Neural cell (in vitro differentiated cells): ENCODE data around the gene HOXD3. TPM values are rescaled to one million over a fixed set of nuclear protein-coding genes. Genes with fewer than 3 reads are reported as not detected.

Experiments
- H2AFZ ChIP-seq: fragments of 200-600, 300-800 bp; sonication (generic), shearing (Covaris generic); 2 replicates; pipeline ENCODE4 v1.6.0; 2014; ENCODE audit warnings: low read depth, mild to moderate bottlenecking, antibody characterized with exemption, low read length, moderate library complexity
- H3F3A ChIP-seq: fragments of 200-600 bp; shearing (Covaris generic); 2 replicates; pipeline ENCODE4 v1.6.1; 2016; ENCODE audit warnings: mild to moderate bottlenecking, moderate library complexity, mixed read lengths, antibody characterized with exemption, low read length; ENCODE audit not compliant: insufficient read depth, poor library complexity, severe bottlenecking
- H3K27ac ChIP-seq: fragments of 200-600, 300-800 bp; sonication (generic), shearing (Covaris generic); 2 replicates; pipeline ENCODE4 v1.5.1; 2014; ENCODE audit warnings: mild to moderate bottlenecking, low read length, moderate library complexity
- H3K27me3 ChIP-seq: fragments of 300-800, 200-600 bp; sonication (generic), shearing (Covaris generic); 2 replicates; pipeline ENCODE4 v1.6.0; 2014; ENCODE audit warnings: mild to moderate bottlenecking, low read depth, low read length, moderate library complexity; ENCODE audit not compliant: insufficient read depth
- H3K36me3 ChIP-seq: fragments of 300-800, 200-600 bp; sonication (generic), shearing (Covaris generic); 2 replicates; pipeline ENCODE4 v1.5.1; 2014; ENCODE audit warnings: mild to moderate bottlenecking, antibody characterized with exemption, low read length, moderate library complexity; ENCODE audit not compliant: insufficient read depth
- H3K4me2 ChIP-seq: fragments of 300-800, 200-600 bp; sonication (generic), shearing (Covaris generic); 2 replicates; pipeline ENCODE4 v1.6.0; 2014; ENCODE audit warnings: mild to moderate bottlenecking, low read length
- H3K4me3 ChIP-seq: fragments of 300-800, 200-600 bp; sonication (generic), shearing (Covaris generic); 2 replicates; pipeline ENCODE4 v1.5.1; 2014; ENCODE audit warnings: mild to moderate bottlenecking, low read length, moderate library complexity
- H3K79me2 ChIP-seq: fragments of 200-600 bp; shearing (Covaris generic); replicated peaks from 2 replicates; pipeline ENCODE4 v1.6.0; 2014; ENCODE audit warnings: mild to moderate bottlenecking, low read length, moderate library complexity; ENCODE audit not compliant: insufficient read depth
- H3K9ac ChIP-seq: fragments of 300-800, 200-600 bp; sonication (generic), shearing (Covaris generic); 2 replicates; pipeline ENCODE4 v1.6.1; 2016; ENCODE audit warnings: mild to moderate bottlenecking, low read length, mixed read lengths
- H3K9me2 ChIP-seq: fragments of 200-600 bp; shearing (Covaris generic); 2 replicates; pipeline ENCODE4 v1.6.1; 2016; ENCODE audit warnings: mild to moderate bottlenecking, low read length, mixed read lengths; ENCODE audit not compliant: insufficient read depth
- H3K9me3 ChIP-seq: fragments of 200-600, 300-800 bp; sonication (generic), shearing (Covaris generic); 2 replicates; pipeline ENCODE4 v1.6.1; 2016; ENCODE audit warnings: mild to moderate bottlenecking, mixed run types, low read length, moderate library complexity, mixed read lengths
- H4K20me1 ChIP-seq: fragments of 200-600 bp; shearing (Covaris generic); 2 replicates; pipeline ENCODE4 v1.6.1; 2016; ENCODE audit warnings: mild to moderate bottlenecking, mixed run types; ENCODE audit not compliant: insufficient read depth
- EP300 ChIP-seq: fragments of 450-650 bp; conservative IDR thresholded peaks from 2 replicates; pipeline ENCODE4 v1.6.1; 2014; ENCODE audit warnings: antibody characterized with exemption, mild to moderate bottlenecking, moderate library complexity; ENCODE audit not compliant: poor library complexity, severe bottlenecking
- EZH2 ChIP-seq: fragments of 200-600, 300-800 bp; shearing (Covaris generic), sonication (generic); IDR thresholded peaks from 2 replicates; pipeline ENCODE4 v1.6.1; 2014; ENCODE audit warnings: antibody characterized with exemption, low read length, borderline replicate concordance, mild to moderate bottlenecking; ENCODE audit not compliant: insufficient read depth, poor library complexity, severe bottlenecking
- POLR2AphosphoS5 ChIP-seq: IDR thresholded peaks from 2 replicates; pipeline ENCODE4 v1.6.1; 2012
- RAD21 ChIP-seq: fragments of 450-650 bp; conservative IDR thresholded peaks from 2 replicates; pipeline ENCODE4 v1.6.1; 2014; ENCODE audit warnings: antibody characterized with exemption, mild to moderate bottlenecking, moderate library complexity
- SMC3 ChIP-seq: fragments of 450-650 bp; conservative IDR thresholded peaks from 2 replicates; pipeline ENCODE4 v1.6.1; 2014; ENCODE audit warnings: antibody characterized with exemption, mild to moderate bottlenecking, moderate library complexity; ENCODE audit not compliant: poor library complexity
- TAF1 ChIP-seq: IDR thresholded peaks from 2 replicates; pipeline ENCODE4 v1.6.1; 2012; ENCODE audit warnings: low read depth
- polyA plus RNA-seq: library from polyadenylated mRNA; depleted of rRNA; stranded (reverse); fragments of >200 nt; gene quantifications from 2 replicates; pipeline ENCODE4 v1.2.3, GENCODE V29; 2014
- TF ChIP-seq, protein P1 (sequence below): fragments of 450-650 bp; IDR thresholded peaks from 2 replicates; pipeline ENCODE4 v1.5.1; 2014; ENCODE audit warnings: antibody characterized with exemption, mild to moderate bottlenecking, moderate library complexity; ENCODE audit not compliant: poor library complexity, severe bottlenecking
- TF ChIP-seq, protein P2 (sequence below): IDR thresholded peaks from 2 replicates; pipeline ENCODE4 v1.6.1; 2012; ENCODE audit warnings: borderline replicate concordance

Gene HOXD3
- polyA plus RNA-seq, 1 donor from 2014 or later: not detected

DNA sequence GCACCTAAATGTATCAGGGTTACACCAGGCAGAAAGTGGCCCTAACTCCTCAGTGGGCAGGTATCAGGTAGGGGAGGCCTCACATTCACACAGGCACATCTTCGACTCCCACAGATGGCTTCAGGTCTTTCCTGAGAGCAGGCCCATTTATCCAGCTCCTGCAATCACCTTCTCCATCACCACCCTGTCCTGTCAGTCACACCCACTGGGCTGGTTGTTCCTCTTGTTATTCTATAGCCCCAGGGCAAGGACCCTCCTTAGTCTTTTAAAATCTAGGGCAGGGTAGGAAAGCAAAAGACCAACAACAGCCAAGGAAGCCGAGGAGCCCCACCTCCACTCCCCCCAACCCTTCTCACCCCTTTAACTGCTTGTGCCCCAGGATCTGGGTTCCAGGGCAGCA is 14.8 kb upstream of the HOXD3 start:
- Histone ChIP-seq H3K9ac (no peak overlapping the region), H3K27me3 (peaks cover 99% of the 10 kb centered on the region), H3K79me2 (no peaks in the 10 kb centered on the region), H3F3A (no peaks in the 10 kb centered on the region), H3K9me2 (no peaks in the 10 kb centered on the region), H3K4me3 (no peak overlapping the region), H3K27ac (no peak overlapping the region), H3K4me2 (no peak overlapping the region), H4K20me1 (no peaks in the 10 kb centered on the region), H3K9me3 (peaks cover 4% of the 10 kb centered on the region), H3K36me3 (no peaks in the 10 kb centered on the region), H2AFZ (no peak overlapping the region)
- TF ChIP-seq, protein P1, sequence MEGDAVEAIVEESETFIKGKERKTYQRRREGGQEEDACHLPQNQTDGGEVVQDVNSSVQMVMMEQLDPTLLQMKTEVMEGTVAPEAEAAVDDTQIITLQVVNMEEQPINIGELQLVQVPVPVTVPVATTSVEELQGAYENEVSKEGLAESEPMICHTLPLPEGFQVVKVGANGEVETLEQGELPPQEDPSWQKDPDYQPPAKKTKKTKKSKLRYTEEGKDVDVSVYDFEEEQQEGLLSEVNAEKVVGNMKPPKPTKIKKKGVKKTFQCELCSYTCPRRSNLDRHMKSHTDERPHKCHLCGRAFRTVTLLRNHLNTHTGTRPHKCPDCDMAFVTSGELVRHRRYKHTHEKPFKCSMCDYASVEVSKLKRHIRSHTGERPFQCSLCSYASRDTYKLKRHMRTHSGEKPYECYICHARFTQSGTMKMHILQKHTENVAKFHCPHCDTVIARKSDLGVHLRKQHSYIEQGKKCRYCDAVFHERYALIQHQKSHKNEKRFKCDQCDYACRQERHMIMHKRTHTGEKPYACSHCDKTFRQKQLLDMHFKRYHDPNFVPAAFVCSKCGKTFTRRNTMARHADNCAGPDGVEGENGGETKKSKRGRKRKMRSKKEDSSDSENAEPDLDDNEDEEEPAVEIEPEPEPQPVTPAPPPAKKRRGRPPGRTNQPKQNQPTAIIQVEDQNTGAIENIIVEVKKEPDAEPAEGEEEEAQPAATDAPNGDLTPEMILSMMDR: no peak
- TF ChIP-seq, protein P2, sequence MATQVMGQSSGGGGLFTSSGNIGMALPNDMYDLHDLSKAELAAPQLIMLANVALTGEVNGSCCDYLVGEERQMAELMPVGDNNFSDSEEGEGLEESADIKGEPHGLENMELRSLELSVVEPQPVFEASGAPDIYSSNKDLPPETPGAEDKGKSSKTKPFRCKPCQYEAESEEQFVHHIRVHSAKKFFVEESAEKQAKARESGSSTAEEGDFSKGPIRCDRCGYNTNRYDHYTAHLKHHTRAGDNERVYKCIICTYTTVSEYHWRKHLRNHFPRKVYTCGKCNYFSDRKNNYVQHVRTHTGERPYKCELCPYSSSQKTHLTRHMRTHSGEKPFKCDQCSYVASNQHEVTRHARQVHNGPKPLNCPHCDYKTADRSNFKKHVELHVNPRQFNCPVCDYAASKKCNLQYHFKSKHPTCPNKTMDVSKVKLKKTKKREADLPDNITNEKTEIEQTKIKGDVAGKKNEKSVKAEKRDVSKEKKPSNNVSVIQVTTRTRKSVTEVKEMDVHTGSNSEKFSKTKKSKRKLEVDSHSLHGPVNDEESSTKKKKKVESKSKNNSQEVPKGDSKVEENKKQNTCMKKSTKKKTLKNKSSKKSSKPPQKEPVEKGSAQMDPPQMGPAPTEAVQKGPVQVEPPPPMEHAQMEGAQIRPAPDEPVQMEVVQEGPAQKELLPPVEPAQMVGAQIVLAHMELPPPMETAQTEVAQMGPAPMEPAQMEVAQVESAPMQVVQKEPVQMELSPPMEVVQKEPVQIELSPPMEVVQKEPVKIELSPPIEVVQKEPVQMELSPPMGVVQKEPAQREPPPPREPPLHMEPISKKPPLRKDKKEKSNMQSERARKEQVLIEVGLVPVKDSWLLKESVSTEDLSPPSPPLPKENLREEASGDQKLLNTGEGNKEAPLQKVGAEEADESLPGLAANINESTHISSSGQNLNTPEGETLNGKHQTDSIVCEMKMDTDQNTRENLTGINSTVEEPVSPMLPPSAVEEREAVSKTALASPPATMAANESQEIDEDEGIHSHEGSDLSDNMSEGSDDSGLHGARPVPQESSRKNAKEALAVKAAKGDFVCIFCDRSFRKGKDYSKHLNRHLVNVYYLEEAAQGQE: no peak
- TF ChIP-seq EP300: no peak
- no peak for TF ChIP-seq SMC3
- no peak for TF ChIP-seq POLR2AphosphoS5
- no peak for TF ChIP-seq RAD21
- TF ChIP-seq TAF1: no peak
- TF ChIP-seq EZH2: no peak

- Histone ChIP-seq H4K20me1 (no peaks in the 10 kb centered on the region), H3K27me3 (peaks cover 99% of the 10 kb centered on the region), H3K27ac (no peak overlapping the region), H3K9me3 (peaks cover 5% of the 10 kb centered on the region), H3K4me3 (no peak overlapping the region), H3K9ac (no peak overlapping the region), H3K9me2 (no peaks in the 10 kb centered on the region), H3K4me2 (no peak overlapping the region), H3F3A (no peaks in the 10 kb centered on the region), H3K36me3 (no peaks in the 10 kb centered on the region), H2AFZ (no peak overlapping the region), H3K79me2 (no peaks in the 10 kb centered on the region)
- no peak for TF ChIP-seq RAD21
- TF ChIP-seq EP300: no peak
- no peak for TF ChIP-seq SMC3
- TF ChIP-seq, protein P2: no peak
- TF ChIP-seq POLR2AphosphoS5: no peak
- TF ChIP-seq TAF1: no peak
- TF ChIP-seq EZH2: no peak
Observed at GRCh38 chr2:176145085-176145969, 11.8 kb upstream of the HOXD3 start.
